H1 (cell line): ENCODE results near the gene MORN4. TPM values are rescaled to one million over a fixed set of nuclear protein-coding genes. Genes with fewer than 3 reads are reported as not detected.

Experiments used
- HDAC6 ChIP-seq: IDR thresholded peaks from one replicate; pipeline ENCODE4 v1.7.1; 2012; ENCODE audit warnings: low read depth, mild to moderate bottlenecking, inconsistent platforms, low read length, moderate library complexity
- MAFK ChIP-seq: IDR thresholded peaks from 2 replicates; pipeline ENCODE4 v1.6.1; 2012; ENCODE audit warnings: low read depth, mild to moderate bottlenecking, improper control_type of control experiment, low read length
- RAD21 ChIP-seq, 2 experiments: IDR thresholded peaks in 1 of 2; conservative IDR thresholded peaks in 1 of 2; 2 replicates each; pipeline ENCODE4 v1.6.1; 2011; ENCODE audit warnings: low read depth in 2 of 2, low read length in 2 of 2, improper control_type of control experiment in 1 of 2, inconsistent platforms in 1 of 2, mild to moderate bottlenecking in 1 of 2, moderate library complexity in 1 of 2
- TAF7 ChIP-seq: optimal IDR thresholded peaks from 2 replicates; pipeline ENCODE3; 2011; ENCODE audit warnings: low read depth, mild to moderate bottlenecking, inconsistent platforms, low read length, moderate library complexity, borderline replicate concordance
- polyA plus RNA-seq, 7 experiments: library from polyadenylated mRNA; depleted of rRNA in 3 of 7; stranded (reverse) in 5 of 7; unstranded in 2 of 7; fragments of >200 nt in 5 of 7; fragments of 200-250 nt in 2 of 7; gene quantifications; 1 replicate in 5 of 7; 2 replicates in 1 of 7; 4 replicates in 1 of 7; pipeline versions ENCODE4 v1.2.1 to v1.2.3, GENCODE V29; 2011 to 2013; ENCODE audit warnings: missing spikeins in 2 of 7, mixed read lengths in 2 of 7
- total RNA-seq: library from RNA; stranded (reverse); fragmentation: NEBNext Ultra II Directional; extraction: Animal tissue kit (Norgen Biotek cat#: 25700); gene quantifications from 2 replicates; pipeline ENCODE4 v1.2.1, GENCODE V29; 2021
- TF ChIP-seq, protein P1 (sequence below): fragments of 300-600 bp; sonication (generic); IDR thresholded peaks from 2 replicates; pipeline ENCODE4 v1.7.1; 2012; ENCODE audit warnings: low read length, moderate library complexity, mild to moderate bottlenecking, inconsistent platforms; ENCODE audit not compliant: insufficient replicate concordance
- TF ChIP-seq, protein P2 (sequence below): IDR thresholded peaks from 2 replicates; pipeline ENCODE4 v1.6.1; 2012; ENCODE audit warnings: inconsistent platforms

MORN4 gene
- total and polyA plus RNA-seq, 2 of the 8 experiments (the other 6 are each of a cell fraction or from before 2014, with no cell fraction given): 13.6 to 22.0 TPM

DNA sequence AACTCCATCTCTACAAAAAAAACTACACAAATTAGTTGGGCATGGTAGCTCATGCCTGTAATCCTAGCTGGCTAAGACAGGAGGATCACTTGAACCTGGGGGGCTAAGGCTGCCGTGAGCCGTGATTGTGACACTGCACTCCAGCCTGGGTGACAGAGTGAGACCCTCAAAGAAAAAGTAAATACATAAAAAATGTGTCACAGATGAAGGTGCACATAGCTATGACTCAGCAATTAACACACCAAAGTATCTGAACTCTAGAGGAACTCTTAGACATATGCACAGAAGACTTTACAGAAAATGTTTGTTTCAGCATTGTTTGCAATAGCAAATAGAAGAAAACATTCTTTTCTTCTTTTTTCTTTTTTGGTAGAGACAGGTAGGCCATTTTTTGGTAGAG is 35.5 kb downstream of the MORN4 start (continued):
- TF ChIP-seq, protein P1, sequence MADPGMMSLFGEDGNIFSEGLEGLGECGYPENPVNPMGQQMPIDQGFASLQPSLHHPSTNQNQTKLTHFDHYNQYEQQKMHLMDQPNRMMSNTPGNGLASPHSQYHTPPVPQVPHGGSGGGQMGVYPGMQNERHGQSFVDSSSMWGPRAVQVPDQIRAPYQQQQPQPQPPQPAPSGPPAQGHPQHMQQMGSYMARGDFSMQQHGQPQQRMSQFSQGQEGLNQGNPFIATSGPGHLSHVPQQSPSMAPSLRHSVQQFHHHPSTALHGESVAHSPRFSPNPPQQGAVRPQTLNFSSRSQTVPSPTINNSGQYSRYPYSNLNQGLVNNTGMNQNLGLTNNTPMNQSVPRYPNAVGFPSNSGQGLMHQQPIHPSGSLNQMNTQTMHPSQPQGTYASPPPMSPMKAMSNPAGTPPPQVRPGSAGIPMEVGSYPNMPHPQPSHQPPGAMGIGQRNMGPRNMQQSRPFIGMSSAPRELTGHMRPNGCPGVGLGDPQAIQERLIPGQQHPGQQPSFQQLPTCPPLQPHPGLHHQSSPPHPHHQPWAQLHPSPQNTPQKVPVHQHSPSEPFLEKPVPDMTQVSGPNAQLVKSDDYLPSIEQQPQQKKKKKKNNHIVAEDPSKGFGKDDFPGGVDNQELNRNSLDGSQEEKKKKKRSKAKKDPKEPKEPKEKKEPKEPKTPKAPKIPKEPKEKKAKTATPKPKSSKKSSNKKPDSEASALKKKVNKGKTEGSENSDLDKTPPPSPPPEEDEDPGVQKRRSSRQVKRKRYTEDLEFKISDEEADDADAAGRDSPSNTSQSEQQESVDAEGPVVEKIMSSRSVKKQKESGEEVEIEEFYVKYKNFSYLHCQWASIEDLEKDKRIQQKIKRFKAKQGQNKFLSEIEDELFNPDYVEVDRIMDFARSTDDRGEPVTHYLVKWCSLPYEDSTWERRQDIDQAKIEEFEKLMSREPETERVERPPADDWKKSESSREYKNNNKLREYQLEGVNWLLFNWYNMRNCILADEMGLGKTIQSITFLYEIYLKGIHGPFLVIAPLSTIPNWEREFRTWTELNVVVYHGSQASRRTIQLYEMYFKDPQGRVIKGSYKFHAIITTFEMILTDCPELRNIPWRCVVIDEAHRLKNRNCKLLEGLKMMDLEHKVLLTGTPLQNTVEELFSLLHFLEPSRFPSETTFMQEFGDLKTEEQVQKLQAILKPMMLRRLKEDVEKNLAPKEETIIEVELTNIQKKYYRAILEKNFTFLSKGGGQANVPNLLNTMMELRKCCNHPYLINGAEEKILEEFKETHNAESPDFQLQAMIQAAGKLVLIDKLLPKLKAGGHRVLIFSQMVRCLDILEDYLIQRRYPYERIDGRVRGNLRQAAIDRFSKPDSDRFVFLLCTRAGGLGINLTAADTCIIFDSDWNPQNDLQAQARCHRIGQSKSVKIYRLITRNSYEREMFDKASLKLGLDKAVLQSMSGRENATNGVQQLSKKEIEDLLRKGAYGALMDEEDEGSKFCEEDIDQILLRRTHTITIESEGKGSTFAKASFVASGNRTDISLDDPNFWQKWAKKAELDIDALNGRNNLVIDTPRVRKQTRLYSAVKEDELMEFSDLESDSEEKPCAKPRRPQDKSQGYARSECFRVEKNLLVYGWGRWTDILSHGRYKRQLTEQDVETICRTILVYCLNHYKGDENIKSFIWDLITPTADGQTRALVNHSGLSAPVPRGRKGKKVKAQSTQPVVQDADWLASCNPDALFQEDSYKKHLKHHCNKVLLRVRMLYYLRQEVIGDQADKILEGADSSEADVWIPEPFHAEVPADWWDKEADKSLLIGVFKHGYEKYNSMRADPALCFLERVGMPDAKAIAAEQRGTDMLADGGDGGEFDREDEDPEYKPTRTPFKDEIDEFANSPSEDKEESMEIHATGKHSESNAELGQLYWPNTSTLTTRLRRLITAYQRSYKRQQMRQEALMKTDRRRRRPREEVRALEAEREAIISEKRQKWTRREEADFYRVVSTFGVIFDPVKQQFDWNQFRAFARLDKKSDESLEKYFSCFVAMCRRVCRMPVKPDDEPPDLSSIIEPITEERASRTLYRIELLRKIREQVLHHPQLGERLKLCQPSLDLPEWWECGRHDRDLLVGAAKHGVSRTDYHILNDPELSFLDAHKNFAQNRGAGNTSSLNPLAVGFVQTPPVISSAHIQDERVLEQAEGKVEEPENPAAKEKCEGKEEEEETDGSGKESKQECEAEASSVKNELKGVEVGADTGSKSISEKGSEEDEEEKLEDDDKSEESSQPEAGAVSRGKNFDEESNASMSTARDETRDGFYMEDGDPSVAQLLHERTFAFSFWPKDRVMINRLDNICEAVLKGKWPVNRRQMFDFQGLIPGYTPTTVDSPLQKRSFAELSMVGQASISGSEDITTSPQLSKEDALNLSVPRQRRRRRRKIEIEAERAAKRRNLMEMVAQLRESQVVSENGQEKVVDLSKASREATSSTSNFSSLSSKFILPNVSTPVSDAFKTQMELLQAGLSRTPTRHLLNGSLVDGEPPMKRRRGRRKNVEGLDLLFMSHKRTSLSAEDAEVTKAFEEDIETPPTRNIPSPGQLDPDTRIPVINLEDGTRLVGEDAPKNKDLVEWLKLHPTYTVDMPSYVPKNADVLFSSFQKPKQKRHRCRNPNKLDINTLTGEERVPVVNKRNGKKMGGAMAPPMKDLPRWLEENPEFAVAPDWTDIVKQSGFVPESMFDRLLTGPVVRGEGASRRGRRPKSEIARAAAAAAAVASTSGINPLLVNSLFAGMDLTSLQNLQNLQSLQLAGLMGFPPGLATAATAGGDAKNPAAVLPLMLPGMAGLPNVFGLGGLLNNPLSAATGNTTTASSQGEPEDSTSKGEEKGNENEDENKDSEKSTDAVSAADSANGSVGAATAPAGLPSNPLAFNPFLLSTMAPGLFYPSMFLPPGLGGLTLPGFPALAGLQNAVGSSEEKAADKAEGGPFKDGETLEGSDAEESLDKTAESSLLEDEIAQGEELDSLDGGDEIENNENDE: no peak
- no peak for TF ChIP-seq MAFK
- TF ChIP-seq TAF7: no peak
- no peak for TF ChIP-seq RAD21 (IDR thresholded peaks at IDR 0.05 in 1 of 2, conservative IDR thresholded peaks at IDR 0.05 in 1 of 2; ENCODE audit: low read depth in 2 of 2, low read length in 2 of 2)
- no peak for TF ChIP-seq HDAC6
- TF ChIP-seq, protein P2, sequence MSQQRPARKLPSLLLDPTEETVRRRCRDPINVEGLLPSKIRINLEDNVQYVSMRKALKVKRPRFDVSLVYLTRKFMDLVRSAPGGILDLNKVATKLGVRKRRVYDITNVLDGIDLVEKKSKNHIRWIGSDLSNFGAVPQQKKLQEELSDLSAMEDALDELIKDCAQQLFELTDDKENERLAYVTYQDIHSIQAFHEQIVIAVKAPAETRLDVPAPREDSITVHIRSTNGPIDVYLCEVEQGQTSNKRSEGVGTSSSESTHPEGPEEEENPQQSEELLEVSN: no peak
